GM19193 (cell line): ENCODE measurements around the gene SMPD3.
A peak's percentile ranks its signal among the peaks of the same experiment; 100 is the strongest.

Source experiments
- POLR2A ChIP-seq: IDR thresholded peaks from 4 replicates; pipeline ENCODE4 v1.6.1; 2011; ENCODE audit not compliant: insufficient read depth, insufficient read length; ENCODE audit errors: extremely low read depth

SMPD3 gene

GRCh38 chr16:68429076-68429854 lies 19.0 kb downstream of the SMPD3 start:
- no peak for TF ChIP-seq POLR2A

GRCh38 chr16:68427649-68428303 lies 20.5 kb downstream of the SMPD3 start:
- TF ChIP-seq POLR2A: no peak

DNA sequence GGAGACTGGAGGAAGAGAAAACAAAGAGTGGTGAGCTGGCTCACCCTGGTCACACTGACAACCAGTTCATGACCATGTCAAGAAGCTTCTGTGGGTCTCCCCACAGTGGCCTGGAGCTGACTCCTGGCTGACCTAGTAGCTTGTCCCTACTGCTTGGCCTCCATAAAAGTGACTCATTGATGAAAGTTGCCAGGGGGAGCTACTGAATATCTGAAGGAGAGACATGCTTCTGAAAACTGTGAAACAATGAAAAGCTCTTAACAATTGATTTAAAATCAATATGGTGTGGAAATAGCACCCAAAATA lies 22.0 kb downstream of the SMPD3 start:
- TF ChIP-seq POLR2A: no peak

- TF ChIP-seq POLR2A: no peak
Measured at GRCh38 chr16:68425498-68426346, 22.6 kb downstream of the SMPD3 start.

DNA sequence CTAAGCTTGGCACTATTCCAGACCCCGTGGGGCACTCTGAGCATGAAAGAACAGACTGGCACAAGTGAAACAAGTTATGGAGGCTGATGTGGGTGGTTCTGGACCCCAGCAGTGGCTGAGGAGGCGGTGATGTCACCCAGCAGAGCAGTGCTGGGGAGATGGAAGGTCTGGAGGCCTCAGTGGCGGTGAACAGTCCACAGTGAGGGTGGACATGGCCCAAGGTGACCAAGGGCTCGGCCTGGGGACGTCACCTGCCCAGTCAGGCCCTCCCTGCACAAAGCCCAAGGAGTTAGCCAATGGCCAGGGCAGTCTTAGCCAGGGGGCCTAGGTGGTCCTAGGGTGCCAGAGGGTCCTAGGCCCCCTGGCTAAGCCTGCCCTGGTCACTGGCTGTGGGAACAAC lies 24.5 kb downstream of the SMPD3 start:
- TF ChIP-seq POLR2A: no peak

GRCh38 chr16:68422396-68422960 lies 25.8 kb downstream of the SMPD3 start:
- TF ChIP-seq POLR2A: no peak

GRCh38 chr16:68421076-68421475 lies 27.2 kb downstream of the SMPD3 start:
- no peak for TF ChIP-seq POLR2A

DNA sequence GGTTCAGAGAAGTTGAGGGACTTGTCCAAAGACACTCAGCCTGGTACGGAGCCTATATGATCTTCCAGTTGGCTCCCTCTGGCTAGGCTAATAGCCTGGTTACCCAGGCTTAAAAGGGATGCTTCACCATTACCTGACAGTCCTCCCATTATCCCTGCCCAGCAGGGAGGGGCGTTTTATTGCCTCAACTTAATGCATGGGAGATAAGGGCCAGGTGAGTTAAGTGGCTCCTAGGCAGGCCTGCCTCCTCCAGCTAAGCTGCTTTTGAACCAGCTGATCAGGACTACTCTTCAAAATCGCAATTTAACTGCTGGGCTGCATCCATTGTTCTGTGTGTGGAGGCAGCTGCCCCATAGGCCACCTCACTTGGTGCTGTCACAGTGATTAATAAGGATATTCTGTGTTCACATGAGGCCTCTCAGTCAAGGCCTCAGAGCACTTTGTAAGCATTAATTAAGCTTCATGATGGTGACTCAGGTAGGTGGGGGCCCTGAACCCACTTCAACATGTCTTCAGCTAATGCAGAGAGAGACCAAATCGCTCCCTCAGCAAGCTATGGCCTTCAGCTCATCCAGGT lies 27.9 kb downstream of the SMPD3 start:
- no peak for TF ChIP-seq POLR2A

- TF ChIP-seq POLR2A: peak; percentile 44
Measured at GRCh38 chr16:68417711-68418301, 30.5 kb downstream of the SMPD3 start.

DNA sequence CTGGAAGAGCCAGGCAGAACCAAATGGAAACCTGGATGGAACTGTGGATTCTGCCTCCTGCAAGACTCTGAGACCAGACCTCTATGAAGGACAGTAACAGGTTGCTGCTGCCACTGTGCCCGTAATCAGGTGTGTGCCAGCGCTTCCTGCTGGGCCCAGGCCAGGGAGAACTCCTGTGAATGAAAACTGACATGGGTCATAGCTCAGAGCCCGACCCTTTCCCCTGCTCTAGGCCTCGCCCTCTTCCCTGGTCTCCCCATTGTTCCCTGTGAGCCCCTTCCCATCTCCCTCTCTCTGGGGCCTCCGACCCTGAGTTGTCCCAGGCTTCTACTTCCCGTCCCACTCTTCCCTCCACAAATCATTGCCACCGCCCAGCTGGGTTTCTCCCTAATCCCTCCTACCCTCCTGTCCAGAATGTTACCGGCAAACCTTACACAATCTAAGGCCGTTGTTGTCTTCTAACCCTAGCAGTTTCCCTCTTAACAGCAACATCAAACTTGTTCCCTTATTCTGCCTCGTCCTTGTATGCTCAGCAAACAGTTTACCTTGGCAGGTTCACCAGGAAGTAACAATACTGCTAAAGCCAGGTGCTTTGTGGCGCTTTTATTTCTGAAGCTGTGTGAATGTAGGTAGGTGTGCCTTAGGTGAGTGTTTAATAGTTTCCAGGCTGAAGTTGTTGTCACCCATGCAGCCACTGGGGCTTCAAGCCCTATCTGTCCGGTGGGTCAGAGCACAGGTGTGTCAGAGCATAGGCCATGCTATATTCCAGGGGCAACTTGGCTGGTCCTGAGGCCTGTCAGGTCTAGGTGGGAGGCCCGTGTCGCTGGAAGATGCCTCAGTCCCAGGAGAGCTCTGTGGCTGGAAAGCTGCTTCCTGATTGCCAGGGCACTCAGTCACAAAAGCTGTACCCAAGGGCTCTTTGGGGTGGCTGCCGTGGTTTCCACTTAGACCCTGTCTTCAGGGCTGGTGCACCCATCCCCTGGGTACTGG lies 32.0 kb downstream of the SMPD3 start:
- no peak for TF ChIP-seq POLR2A

DNA sequence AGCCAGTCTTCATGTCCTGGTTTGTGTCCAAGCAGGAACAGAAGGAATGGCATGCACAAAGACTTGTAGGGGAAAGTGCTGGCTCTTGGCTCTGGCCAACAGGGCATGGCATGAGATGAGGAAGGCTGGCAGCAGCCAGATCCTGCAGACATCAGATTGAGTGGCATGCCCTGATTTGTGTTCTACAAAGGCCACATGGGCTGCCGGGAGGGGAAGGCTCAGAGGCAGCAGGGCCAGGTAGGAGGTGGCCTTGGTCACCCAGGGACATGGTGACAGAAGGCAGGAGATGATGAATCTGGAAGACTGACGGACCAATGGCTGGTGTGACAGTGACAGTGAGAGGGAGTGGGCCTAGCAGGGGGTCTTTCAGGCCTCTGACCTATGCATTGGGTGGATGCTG lies 33.7 kb downstream of the SMPD3 start:
- no peak for TF ChIP-seq POLR2A

- no peak for TF ChIP-seq POLR2A
Measured at GRCh38 chr16:68412061-68412460, 36.2 kb downstream of the SMPD3 start.

DNA sequence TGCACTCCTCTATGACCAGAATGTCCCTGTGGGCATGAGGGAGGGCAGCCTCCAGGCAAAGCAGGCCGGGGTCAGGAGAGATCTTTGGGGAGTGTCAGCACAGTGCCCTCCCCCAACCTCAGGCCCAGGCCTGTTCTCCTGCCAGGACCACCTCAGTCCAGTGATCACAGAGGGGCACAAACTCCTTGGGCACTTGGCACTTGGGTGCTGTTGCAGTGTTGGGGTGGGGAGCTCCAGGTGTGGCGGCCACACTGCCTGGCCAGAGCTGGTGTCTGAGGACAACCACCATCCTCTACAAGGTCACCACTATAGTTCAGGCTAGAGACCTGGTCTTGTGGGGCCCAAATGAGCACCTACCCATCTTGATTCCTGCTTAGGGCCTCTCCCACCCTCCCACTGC lies 37.2 kb downstream of the SMPD3 start:
- no peak for TF ChIP-seq POLR2A
